HS-27A (cell line): Measurements from ENCODE around the gene RBPJ.
A peak's percentile ranks its signal among the peaks of the same experiment; 100 is the strongest.
"Not testable (repeated sequence)": the region's sequence is repeated elsewhere in the genome, so short reads cannot be mapped to it uniquely, and the experiment has no call there.

Source experiments
- DNase-seq: peaks from one replicate; pipeline ENCODE4 v3.0.0-alpha.2; 2012; ENCODE audit warnings: low read depth, missing footprints

Gene RBPJ

DNA sequence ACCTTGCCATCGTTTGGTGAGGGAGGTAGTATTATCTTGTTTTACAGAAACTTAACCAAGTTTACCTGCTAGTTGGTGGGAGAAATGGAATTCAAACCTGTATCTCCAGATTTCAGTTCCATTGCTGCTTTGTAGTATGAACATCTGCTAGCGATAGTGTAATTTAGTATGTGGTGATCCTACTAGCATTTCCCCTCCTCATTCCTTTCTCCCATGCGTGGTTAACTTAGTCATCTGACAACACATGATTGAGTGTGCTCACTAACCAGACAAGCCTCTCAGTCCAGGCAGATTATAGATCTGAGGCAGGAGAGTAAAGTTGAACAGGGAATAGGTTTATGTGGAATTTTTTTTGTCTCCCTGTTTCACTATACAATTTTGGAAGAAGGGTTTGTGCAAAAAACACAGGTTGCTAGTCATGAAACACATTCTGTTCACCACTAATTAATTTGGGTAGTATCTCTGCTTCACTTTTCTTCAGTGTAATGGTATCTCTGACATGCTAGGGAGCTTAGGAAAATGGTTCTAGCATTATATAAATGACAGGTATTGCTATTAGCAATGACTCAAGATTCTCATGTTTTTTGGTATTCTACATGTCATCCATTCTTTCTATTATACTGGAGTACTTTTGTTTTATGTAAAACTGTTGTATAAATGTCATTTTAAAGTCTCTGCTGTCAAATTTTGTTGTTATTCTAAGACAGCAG, 21.7 kb downstream of the RBPJ start:
- DNase-seq: no peak

DNA sequence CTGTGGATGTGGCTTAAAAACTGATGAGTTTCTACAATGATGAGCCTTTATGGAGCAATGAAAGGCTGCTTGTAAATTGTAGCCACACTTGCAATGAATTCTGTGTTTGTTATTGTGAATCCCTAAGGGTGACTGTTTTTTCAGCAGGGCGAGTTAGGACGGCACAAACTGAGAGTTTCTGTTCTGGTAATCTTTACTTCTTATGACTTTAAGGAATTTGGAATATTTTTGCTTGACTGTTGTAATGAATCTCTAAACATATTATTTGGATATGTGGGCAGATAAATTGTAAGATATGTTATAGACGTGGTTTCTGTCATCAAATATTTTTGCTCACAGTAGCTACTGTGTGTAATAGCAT, 22.2 kb downstream of the RBPJ start:
- no peak for DNase-seq

DNA sequence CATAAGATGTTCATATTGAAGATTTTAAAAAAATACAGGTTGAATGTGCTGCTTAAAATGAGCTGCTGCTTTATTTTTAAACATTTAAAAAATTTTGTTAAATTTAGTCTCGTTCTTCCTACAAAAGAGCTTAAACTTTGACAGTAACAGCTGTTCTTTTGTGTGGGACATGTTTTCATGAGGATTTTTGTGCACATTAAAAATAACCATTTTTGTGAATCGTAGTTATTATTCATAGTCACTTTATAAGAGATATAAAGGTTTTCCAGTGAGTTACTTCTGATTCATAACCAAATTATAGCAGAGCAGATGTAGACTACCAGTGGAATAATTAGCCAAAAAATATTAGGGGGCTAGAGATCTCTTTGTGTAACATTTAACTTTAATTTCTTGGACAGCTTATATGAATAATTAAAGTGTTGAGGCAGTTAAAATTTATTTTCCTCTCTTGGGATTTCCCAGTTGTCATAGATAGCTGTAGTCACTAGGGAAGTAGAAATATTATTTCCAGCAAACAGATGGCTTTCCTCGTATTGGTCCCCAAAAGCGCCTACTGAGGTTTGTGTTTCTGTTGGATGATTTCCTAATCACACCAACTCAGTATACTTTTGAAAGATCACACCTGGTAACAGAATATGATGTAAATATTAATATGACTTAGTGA, 24.2 kb downstream of the RBPJ start:
- no peak for DNase-seq

DNA sequence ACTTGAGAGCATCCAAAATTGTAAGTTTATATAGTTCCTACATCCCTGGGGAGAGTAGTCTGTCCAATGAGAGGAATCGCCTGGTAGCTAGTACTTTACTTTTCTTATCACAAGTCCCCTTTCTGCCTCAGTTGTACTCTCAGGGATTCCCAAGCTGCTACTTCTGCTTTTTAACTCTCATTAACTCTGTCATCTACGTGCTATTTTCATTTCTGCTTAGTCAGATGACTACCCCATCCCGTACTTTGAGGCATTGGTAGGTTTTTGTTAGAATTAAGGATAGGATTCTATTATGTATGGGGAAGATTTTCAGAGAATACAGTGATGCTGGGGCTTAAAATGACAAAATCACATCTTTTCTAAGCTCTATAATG, 24.7 kb downstream of the RBPJ start:
- no peak for DNase-seq

DNA sequence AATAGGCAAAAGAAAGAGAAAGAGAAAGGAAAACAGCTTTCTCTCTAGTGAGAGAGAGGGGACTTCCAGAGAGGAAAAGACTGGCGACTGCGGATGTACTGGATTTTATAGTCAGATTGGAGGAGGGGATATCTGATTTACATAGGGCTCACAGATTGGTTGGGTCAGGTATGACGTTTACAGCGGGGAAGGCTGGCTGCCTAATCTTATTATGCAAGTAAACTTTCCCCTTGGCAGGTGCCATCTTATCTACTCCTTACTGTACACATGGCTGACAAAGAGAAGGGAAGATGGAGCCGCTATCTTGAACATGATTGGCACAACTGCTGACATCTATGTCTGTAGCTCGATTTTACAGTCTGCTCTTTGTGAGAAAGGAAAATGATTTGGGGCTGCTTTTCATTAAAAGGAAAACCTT, 25.4 kb downstream of the RBPJ start:
- DNase-seq: no peak

DNA sequence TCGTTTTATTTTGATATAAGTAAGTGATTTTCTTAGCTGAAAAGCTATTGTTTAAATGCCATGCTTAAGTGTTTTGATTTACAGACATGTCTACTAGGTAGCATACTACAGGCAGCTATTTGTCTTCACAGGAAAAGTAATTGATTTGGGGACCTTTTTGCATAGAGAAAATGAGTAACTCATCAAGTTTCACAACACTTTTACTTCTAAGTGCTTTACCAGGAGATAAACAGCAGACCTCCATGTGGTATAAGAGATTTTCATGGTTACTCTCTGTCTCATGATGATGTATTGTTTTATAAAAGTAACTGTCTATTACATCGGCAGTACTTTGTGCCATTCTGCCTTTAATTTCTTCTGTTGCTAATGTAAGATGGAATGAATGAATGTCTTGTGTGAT, 28.7 kb downstream of the RBPJ start:
- no peak for DNase-seq

DNA sequence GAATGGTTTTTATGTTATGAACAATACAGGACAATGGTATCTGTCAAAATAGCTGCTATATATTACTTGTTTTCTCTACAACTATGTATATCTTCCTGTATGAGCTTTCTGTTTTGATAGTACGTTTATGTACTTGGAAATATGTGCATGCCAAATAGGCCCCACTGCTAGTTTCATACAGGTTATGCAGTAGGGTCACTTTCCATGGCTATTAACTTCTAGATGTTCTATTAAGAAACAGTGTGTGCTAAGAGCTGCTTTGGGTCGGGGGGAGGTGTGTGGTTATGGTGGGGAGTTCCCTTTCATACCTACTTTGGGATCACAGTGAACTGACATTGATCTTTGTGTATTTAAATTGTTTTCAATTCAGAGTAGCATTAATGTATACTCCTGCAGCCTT, 30.9 kb downstream of the RBPJ start:
- DNase-seq: no peak

DNA sequence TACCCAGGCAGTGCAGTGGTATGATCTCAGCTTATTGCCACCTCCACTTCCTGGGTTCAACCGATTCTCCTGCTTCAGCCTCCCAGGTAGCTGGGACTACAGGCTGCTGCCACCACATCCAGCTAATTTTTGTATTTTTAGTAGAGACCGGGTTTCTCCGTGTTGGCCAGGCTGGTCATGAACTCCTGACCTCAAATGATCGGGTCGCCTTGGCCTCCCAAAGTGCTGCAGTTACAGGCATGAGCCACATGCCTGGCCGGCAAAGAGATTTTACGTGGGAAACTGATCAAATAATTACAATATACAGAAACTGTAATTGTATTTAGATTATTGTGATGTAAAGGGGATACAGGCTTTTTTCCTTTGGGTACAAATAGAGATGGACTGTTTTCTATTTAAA, 33.7 kb downstream of the RBPJ start:
- no peak for DNase-seq

DNA sequence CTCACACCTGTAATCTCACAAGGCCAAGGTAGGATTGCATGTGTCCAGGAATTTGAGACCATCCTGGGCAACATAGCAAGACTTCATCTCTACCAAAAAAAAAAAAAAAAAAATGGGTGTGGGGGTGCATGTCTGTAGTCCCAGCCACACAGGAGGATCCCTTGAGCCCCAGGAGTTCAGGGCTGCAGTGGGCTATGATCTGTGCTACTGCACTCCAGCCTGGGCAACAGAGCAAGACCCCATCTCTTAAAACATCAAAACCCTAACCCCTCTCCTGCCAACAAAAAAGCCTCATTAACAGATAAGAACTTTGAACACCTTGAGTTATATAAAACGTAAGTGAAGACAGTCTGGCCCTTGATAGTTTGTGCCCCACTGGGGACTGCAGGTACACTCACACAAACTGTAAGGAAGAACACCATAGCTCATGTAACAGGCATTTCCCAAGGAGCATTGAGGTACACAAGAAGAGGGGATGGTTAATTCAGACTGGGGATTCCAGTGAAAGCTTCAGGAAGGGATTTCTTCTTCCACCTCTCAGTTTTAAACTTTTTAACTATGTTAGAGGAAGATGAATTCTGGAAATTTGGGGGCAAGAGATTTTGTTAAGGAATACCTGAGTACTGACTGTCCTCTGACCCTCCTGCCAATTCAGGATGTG, 34.7 kb downstream of the RBPJ start:
- DNase-seq: no peak

DNA sequence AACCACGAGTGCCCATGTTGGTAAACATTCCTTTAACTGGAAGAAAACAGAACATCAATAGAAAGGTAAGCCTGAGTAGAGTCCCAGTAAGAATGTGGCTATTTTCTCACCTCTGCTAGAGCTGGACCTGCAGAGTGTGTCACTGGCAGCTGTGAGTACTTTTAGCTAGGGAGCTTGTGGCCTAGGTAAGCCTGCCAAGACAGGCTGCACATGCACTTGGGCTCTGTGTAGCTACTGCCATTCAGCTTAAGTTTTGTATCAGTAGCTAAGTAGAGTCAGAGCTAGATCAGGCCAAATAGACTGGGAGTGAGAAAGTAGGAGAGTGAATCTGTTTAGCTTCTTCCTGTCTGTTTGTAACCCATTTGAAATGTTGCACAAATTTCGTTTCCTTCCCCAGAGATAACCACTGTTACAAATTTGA, 35.3 kb downstream of the RBPJ start:
- no peak for DNase-seq

DNA sequence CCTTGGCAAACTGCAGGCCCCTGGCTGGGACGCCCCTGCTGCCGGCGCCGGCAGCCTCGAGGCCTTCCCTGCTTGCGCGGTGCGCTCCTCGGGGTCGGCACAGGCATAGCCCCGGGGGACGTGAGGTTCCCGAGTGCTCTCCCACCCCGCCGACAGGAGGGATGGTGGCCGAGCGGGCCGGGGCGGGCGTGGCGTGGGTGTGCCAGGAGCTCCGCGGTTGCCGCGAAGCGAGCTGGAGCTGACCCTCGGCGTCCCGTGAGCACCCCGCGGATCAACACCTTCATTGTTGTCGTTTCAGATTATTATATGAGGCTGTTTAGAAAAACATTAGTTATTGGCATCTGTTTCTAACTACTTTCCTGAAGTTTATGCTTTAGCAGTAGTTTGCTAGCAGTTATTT, 38.7 kb downstream of the RBPJ start:
- not testable (repeated sequence) for DNase-seq

DNA sequence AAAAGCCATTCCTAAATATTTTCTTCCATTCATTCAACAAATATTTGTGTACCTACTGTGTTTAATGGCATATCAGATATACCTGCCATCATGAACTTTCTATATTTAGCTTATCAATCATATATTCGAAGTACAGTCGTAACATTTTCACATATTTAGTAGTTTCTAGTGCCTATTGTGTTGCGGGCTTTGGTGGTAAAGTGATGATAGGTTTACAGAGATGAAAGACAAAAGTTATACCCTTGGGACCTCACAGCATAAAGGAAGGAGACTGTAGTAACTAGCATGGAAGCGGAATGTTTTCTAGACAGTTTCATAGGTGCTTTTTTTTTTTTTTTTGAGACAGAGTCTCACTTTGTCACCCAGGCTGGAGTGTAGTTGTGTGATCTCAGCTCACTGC, 39.5 kb downstream of the RBPJ start:
- DNase-seq: no peak

DNA sequence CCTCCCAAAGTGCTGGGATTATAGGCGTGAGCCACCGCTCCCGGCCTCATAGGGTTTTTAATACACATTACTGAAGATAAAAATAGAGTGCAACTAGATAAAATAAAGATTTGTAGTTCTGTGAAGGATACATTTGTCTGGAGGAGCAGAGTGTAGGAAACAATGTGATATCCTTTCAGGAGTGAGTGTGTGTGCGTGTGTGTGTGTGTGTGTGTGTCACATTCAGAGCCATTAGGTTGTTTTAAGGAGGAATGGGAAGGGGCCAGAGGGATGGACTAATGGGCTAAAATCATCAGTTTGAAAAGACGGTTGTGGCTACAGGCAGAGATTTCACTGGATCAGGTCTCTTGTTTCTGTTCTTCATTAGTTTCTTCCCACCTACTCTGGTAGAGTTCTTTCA, 40.0 kb downstream of the RBPJ start:
- no peak for DNase-seq

DNA sequence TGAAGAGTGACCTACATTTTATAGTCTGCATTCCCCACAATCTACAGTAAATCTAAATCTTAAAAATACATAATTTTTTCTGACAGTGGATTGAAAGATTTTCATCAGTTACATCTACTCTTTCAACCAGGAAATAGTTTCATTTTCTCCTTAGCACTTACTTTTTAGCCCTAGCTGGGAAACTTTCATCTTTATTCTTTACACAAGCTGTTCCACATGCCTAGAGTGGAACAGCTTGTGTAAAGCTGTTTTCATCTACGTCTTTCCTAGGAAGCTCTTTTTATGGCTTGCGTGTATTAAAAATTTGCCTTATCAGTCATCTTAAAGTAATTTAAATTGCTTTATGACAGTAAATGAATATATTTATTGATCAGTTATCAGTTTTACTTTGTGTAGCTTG, 40.5 kb downstream of the RBPJ start:
- DNase-seq: no peak

DNA sequence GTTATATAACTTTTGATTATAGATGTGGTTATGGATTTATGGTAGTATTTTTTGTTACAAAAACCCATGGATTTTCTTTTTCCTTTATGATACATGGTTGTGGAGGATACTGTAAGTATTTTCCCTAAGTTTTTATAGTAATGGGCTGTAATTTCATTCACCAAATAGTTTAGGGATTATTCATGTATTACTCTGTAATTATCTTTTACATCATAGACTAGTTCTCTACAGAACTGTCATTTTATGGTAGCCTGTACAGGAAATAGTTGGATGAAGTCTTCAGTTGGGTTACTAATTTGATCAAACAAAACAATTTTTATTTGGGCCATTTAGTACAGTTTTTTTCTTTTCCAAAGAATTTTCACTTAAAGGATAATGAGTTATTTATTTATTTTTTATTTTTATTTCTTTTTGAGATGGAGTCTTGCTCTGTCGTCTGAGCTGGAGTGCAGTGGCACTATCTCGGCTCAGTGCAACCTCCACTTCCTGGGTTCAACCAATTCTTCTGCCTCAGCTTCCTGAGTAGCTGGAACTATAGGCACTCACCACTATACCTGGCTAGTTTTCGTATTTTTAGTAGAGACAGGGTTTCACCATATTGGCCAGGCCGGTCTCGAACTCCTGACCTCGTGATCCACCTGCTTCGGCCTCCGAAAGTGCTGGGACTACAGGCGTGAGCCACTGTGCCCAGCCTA, 42.1 kb downstream of the RBPJ start:
- DNase-seq: no peak

DNA sequence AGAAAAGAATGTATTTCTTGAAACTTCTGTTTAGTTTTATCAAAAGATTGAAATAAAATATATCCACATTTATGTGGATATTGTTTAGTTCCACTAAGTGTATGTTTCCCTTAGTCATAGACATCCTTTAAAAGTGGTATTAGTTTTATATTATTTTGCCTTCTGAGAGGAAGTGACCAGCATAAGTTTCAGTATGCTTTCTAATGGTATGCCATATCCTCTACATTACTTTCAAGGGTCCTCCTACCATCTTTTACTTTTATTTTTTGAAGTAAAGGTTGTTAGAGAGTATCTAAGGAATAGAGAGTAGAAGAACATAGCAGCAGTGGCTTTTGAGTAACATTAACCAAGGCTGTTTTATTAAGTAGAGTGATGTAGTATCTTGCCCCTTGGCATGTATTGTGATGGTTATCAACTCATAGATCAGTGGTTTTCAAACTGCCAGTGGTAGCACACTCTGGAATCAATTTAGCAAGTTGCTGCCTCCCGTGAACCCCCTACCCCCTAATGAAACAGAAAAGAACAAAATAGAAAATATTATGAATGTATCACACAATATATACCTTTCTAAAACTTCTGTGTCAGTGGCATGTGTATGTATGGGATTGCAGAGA, 44.8 kb downstream of the RBPJ start:
- DNase-seq: no peak

DNA sequence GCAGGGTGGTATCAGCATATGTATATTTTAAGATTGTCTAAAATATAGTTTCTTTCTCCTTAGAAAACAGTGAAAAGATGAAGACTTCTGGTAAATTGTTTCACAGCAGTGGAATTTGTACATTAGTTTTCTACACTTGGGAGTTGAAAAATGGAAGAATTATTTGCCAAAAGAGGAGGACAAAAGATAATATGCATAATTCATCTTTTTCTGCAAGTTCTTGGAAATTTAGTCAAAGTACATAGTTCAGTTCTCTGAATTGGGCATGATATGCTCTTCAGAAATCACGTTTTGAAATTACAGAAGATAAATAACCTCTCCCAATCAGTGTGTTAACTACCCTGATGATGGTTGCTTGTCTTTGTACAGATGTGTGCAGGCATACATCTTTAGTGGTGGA, 47.0 kb downstream of the RBPJ start:
- no peak for DNase-seq

DNA sequence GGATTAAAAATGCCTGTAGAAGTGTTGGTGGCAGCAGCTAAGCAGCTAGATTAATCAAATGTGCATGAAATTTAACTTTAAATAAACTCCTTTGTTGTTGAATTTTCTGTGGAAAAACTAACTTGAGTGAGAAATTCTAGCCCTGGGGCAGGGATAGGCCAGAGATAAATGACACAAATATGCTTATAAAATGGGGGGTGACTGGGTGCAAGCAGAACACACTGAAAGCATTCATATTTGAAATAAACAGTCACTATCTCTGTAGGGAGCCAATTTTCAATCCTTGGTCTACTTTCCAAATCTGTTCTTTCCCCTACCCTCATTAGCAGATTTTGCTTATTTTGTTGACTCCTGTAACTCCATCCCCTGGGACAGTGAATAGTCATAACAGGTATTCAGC, 47.9 kb downstream of the RBPJ start:
- no peak for DNase-seq

DNA sequence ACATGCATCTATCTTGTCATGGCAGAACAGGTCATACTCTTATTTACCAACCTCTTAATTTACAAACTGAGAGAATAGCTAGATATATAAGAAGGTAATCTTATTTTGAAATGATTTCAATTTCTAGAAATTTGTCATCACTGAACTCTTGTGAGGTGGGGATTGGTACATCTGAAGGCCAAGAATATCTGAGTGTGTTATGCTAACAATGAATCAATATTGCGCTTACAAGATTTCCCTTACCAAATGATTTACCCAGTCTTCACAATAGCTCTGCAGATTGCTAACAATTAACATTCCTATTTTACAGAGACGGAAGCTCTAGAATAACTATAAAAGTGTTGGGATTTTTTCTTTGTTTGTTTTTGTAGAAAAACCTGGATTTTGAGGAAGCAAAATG, 48.3 kb downstream of the RBPJ start:
- DNase-seq: no peak

DNA sequence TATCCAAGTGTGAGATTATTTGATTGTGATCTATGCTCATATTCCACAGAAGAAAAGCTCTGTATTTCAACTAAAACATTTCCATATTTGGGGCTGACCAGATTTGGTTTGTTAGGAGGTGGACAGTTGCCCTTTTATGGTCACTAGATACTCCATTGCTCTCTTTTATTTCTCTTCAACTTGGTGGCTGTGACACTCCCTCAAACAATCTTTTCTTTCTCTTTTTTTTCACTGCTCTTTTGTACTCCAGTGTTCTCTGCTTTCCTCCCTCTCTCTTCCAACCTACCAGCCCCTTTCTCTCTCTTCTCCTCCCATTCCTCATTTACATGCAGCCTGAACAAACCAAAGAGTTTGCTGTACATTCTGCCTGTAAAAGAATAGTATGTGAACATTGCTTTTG, 48.8 kb downstream of the RBPJ start:
- no peak for DNase-seq

DNA sequence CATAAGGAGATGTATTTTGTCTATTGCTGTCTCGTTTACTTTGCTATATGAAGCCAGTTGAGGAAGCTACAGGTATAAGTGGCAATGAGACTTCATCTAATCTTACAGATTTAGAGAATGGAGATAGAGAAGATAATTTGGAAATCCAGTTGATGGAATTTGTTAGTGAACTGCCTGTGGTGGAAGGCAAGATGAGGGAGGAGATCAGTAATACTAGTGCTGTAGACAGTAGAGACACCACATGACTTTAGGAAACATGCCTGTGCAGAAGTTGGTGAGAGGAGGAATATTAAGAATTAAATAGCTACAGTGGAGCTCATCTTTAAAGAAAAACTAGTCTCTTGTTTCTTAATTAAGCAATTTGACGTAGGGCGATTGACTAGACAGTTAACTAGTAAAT, 51.3 kb downstream of the RBPJ start:
- no peak for DNase-seq

DNA sequence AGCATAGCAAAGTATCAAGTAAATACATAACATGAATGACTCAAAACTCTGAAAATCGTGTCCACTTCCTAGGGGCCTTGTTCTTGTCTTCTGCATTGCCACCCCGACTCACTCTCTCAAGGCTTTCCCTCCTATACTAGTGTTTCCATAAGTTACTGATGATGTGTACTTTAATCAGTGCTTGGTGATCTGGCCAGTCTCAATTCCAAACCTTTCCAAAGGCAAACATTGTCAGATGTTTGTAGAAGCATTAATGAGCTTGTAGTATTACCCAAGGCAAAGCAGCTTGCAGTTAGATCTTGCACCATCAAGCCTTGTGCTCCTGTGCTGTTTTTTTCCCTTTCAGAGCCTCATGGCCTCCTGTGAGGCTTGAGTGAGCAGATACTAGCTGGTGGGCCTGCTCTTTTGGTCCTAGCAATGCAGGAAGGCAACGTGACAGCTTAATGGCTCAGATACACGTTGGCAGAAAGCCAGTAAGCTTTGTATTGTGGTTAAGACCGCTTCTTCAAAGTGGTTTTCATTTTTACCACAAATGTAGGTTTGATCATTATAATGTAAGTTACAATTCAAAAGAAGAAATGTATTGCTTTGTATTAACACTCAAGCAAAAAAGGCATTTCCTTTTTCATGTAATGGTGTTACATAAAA, 51.8 kb downstream of the RBPJ start:
- peak; percentile 36 for DNase-seq
